HepG2 (cell line): ENCODE data around the gene DCAF7. TPM values are rescaled to one million over a fixed set of nuclear protein-coding genes. Genes with fewer than 3 reads are reported as not detected.
A peak's percentile ranks its signal among the peaks of the same experiment; 100 is the strongest.

Experiments
- ATAC-seq: fragments of 200-7000 bp; cut with Tn5 transposase; 3 replicates; pipeline ENCODE4 v1.9.1; 2020; ENCODE audit warnings: mild to moderate bottlenecking, moderate library complexity
- BruUV-seq: library from RNA; stranded (reverse); fragments of 400-500 nt; replicated peaks from 2 replicates; lab custom pipeline; 2021; lab: Mats Ljungman, UMichigan
- CTCF ChIA-PET: fragments of 300-600 bp; formaldehyde crosslinking; extraction: SDS; loops from one replicate; lab custom pipeline; 2021; ENCODE audit warnings: low total read pairs, inconsistent platforms, low intra/inter-chr PET ratio; lab: Yijun Ruan, JAX
- POLR2A ChIA-PET: fragments of 350-600 bp; sonication (Branson Sonifier 250); formaldehyde crosslinking; loops from one replicate; lab custom pipeline; 2020; ENCODE audit warnings: antibody characterized with exemption, inconsistent platforms; lab: Yijun Ruan, JAX
- DNase-seq: peaks from one replicate; pipeline ENCODE4 v3.0.0-alpha.2; 2015; ENCODE audit warnings: low spot score
- FAIRE-seq: peaks from 3 replicates; lab custom pipeline; 2011; peaks lifted over from hg19 to GRCh38; lab: Jason Lieb, UNC
- H2AFZ ChIP-seq: one replicate; pipeline ENCODE4 v1.6.1; 2011; ENCODE audit warnings: low read length, inconsistent platforms
- H3K27ac ChIP-seq: fragments of 300-600 bp; 3 replicates; pipeline ENCODE4 v1.8.0; 2011; ENCODE audit warnings: mixed run types, mild to moderate bottlenecking, mixed read lengths, low read length, inconsistent platforms; ENCODE audit not compliant: insufficient read depth; ENCODE audit errors: extremely low read length
- H3K27me3 ChIP-seq, 2 experiments: fragments of 200-600 bp in 1 of 2; 2 replicates in 1 of 2; 3 replicates in 1 of 2; pipeline versions ENCODE4 v1.6.0 to v1.8.0; 2011; ENCODE audit warnings: low read length in 2 of 2, mild to moderate bottlenecking in 2 of 2, moderate library complexity in 2 of 2, inconsistent platforms in 1 of 2; ENCODE audit not compliant: insufficient read depth in 2 of 2, control insufficient read depth in 1 of 2
- H3K36me3 ChIP-seq, 2 experiments: fragments of 200-600 bp in 1 of 2; replicated peaks in 1 of 2; 2 replicates in 1 of 2; 3 replicates in 1 of 2; pipeline versions ENCODE4 v1.5.1 to v1.8.0; 2011; ENCODE audit warnings: low read length in 2 of 2, inconsistent platforms in 1 of 2; ENCODE audit not compliant: insufficient read depth in 2 of 2, control insufficient read depth in 1 of 2
- H3K4me1 ChIP-seq: 2 replicates; pipeline ENCODE4 v1.5.1; 2012; ENCODE audit warnings: low read length, inconsistent platforms; ENCODE audit not compliant: insufficient read depth
- H3K4me2 ChIP-seq: 2 replicates; pipeline ENCODE4 v1.6.0; 2011; ENCODE audit warnings: low read depth, low read length, inconsistent platforms
- H3K4me3 ChIP-seq, 3 experiments: fragments of 200-600 bp in 1 of 3; sonication (generic), shearing (Covaris generic) in 1 of 3; replicated peaks in 1 of 3; 2 replicates each; pipeline ENCODE4 v1.5.1; 2011 to 2016; ENCODE audit warnings: low read length in 3 of 3, inconsistent platforms in 2 of 3, low read depth in 2 of 3, mild to moderate bottlenecking in 2 of 3, control low read depth in 1 of 3, mixed read lengths in 1 of 3; ENCODE audit not compliant: insufficient read depth in 1 of 3
- H3K79me2 ChIP-seq: one replicate; pipeline ENCODE4 v1.6.1; 2011; ENCODE audit warnings: low read length, inconsistent platforms; ENCODE audit not compliant: insufficient read depth
- H3K9ac ChIP-seq: 2 replicates; pipeline ENCODE4 v1.6.0; 2011; ENCODE audit warnings: mild to moderate bottlenecking, low read depth, low read length, inconsistent platforms; ENCODE audit not compliant: insufficient read depth
- H3K9me3 ChIP-seq: 2 replicates; pipeline ENCODE4 v1.5.1; 2012; ENCODE audit warnings: mild to moderate bottlenecking, low read length
- H4K20me1 ChIP-seq: 2 replicates; pipeline ENCODE4 v1.6.0; 2011; ENCODE audit warnings: inconsistent platforms, mild to moderate bottlenecking, low read length, moderate library complexity; ENCODE audit not compliant: insufficient read depth
- MXD4 ChIP-seq: IDR thresholded peaks from 2 replicates; pipeline ENCODE4 v1.6.1; 2016; ENCODE audit warnings: mild to moderate bottlenecking, missing biosample characterization, missing genetic modification reagents
- POLR2G ChIP-seq: fragments of 200-400 bp; formaldehyde crosslinking; IDR thresholded peaks from 2 replicates; pipeline ENCODE4 v1.6.1; 2018; ENCODE audit warnings: mild to moderate bottlenecking, low read depth, low read length, moderate library complexity
- RNF2 ChIP-seq: fragments of 450-650 bp; conservative IDR thresholded peaks from 2 replicates; pipeline ENCODE4 v1.6.1; 2016; ENCODE audit warnings: low read depth
- SIX1 ChIP-seq: sonication (generic); formaldehyde crosslinking; IDR thresholded peaks from 2 replicates; pipeline ENCODE4 v1.4.0; 2020; ENCODE audit warnings: missing genetic modification reagents, borderline replicate concordance
- TFDP2 ChIP-seq: sonication (generic); formaldehyde crosslinking; IDR thresholded peaks from 2 replicates; pipeline ENCODE4 v1.4.0; 2020; ENCODE audit warnings: missing genetic modification reagents
- ZHX2 ChIP-seq, 2 experiments: sonication (generic) in 1 of 2; formaldehyde crosslinking in 1 of 2; IDR thresholded peaks; 2 replicates each; pipeline versions ENCODE4 v1.6.1 to v1.9.0; 2014 to 2022; ENCODE audit warnings: antibody characterized with exemption in 1 of 2, borderline replicate concordance in 1 of 2, inconsistent platforms in 1 of 2, low read depth in 1 of 2, missing genetic modification reagents in 1 of 2
- ZNF143 ChIP-seq: sonication (generic); formaldehyde crosslinking; IDR thresholded peaks from 2 replicates; pipeline ENCODE4 v1.4.0; 2020; ENCODE audit warnings: missing genetic modification reagents
- ZNF484 ChIP-seq: sonication (generic); formaldehyde crosslinking; IDR thresholded peaks from 2 replicates; pipeline ENCODE4 v1.5.1; 2020; ENCODE audit warnings: mild to moderate bottlenecking, low read depth, missing genetic modification reagents, borderline replicate concordance
- ZNF616 ChIP-seq: sonication (generic); formaldehyde crosslinking; IDR thresholded peaks from 2 replicates; pipeline ENCODE4 v1.5.0; 2020; ENCODE audit warnings: low read depth, mild to moderate bottlenecking, missing genetic modification reagents
- ZNF660 ChIP-seq: sonication (generic); formaldehyde crosslinking; IDR thresholded peaks from 2 replicates; pipeline ENCODE4 v1.5.1; 2020; ENCODE audit warnings: mild to moderate bottlenecking, low read depth, missing genetic modification reagents, borderline replicate concordance
- ZNF891 ChIP-seq: sonication (generic); formaldehyde crosslinking; IDR thresholded peaks from 2 replicates; pipeline ENCODE4 v1.5.0; 2020; ENCODE audit warnings: mild to moderate bottlenecking, missing genetic modification reagents
- WGBS: methylation state at CpG from one replicate; pipeline ENCODE4 v1.1.6; 2017; ENCODE audit warnings: low lambda C conversion rate; 5-methylcytosine and 5-hydroxymethylcytosine counted together
- in situ Hi-C: cut with HindIII; loops from 2 replicates; pipeline ENCODE4 v1.10.0; 2017; ENCODE audit warnings: low pct_unique_long_range_greater_than_20kb; ENCODE audit not compliant: extremely low pct_ligation_motif_present
- intact Hi-C: fragments of 100-400 bp; cut with micrococcal nuclease; formaldehyde crosslinking; loops from one replicate; pipeline ENCODE4 v1.10.0; 2022; ENCODE audit not compliant: unreplicated experiment
- polyA plus RNA-seq, 8 experiments: library from polyadenylated mRNA; depleted of rRNA in 3 of 8; stranded (reverse) in 7 of 8; unstranded in 1 of 8; fragments of >200 nt; fragmentation: Illumina TruSeq in 4 of 8; extraction: Trizol in 4 of 8; gene quantifications; 2 replicates each; pipeline versions ENCODE4 v1.2.1 to v1.2.3, GENCODE V29; 2011 to 2016; ENCODE audit warnings: low read depth in 4 of 8, missing spikeins in 1 of 8, mixed read lengths in 1 of 8; ENCODE audit not compliant: insufficient read depth in 1 of 8
- total RNA-seq, 5 experiments: library from RNA; depleted of rRNA; stranded (reverse); fragments of >200 nt; fragmentation: Illumina TruSeq; extraction: Trizol; gene quantifications; 2 replicates each; pipeline ENCODE4 v1.2.3, GENCODE V29; 2016; ENCODE audit warnings: low read depth in 1 of 5
- TF ChIP-seq, protein P1 (sequence below): sonication (generic); formaldehyde crosslinking; IDR thresholded peaks from 2 replicates; pipeline ENCODE4 v1.4.0; 2020; ENCODE audit warnings: missing genetic modification reagents
- TF ChIP-seq, protein P2 (sequence below): sonication (generic); formaldehyde crosslinking; IDR thresholded peaks from 2 replicates; pipeline ENCODE4 v1.5.0; 2020; ENCODE audit warnings: mild to moderate bottlenecking, low read depth, missing genetic modification reagents, borderline replicate concordance

The DCAF7 gene
- total and polyA plus RNA-seq, 2 of the 13 experiments (the other 11 are each of a cell fraction or from before 2014, with no cell fraction given) = 55.2 to 73.4 TPM

GRCh38 chr17:63552211-63552610, 1.9 kb downstream of the DCAF7 start (continued):
- TF ChIP-seq, protein P1, sequence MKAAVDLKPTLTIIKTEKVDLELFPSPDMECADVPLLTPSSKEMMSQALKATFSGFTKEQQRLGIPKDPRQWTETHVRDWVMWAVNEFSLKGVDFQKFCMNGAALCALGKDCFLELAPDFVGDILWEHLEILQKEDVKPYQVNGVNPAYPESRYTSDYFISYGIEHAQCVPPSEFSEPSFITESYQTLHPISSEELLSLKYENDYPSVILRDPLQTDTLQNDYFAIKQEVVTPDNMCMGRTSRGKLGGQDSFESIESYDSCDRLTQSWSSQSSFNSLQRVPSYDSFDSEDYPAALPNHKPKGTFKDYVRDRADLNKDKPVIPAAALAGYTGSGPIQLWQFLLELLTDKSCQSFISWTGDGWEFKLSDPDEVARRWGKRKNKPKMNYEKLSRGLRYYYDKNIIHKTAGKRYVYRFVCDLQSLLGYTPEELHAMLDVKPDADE (CRISPR knock-in tag) = no peak

- H3K4me3 ChIP-seq = no peak overlapping the region
- no TSS peak for BruUV-seq
- peaks cover 34% of the 10 kb centered on the region for H3K4me1 ChIP-seq
- CTCF ChIA-PET = no interaction called here
- no peak overlapping the region for H3K27ac ChIP-seq
- no peaks in the 10 kb centered on the region; a peak in 1 of 5 replicates for H3K27me3 ChIP-seq
- H2AFZ ChIP-seq = no peak overlapping the region
- peaks cover 92% of the 10 kb centered on the region for H3K79me2 ChIP-seq
- FAIRE-seq = no peak
- intact Hi-C loops (no loop called here), in situ Hi-C loops (no loop called here)
- WGBS = 96% methylated on average over 7 of the region's 7 CpGs
- POLR2A ChIA-PET = no interaction called here
- peaks cover 57% of the 10 kb centered on the region for H4K20me1 ChIP-seq
- H3K36me3 ChIP-seq = peaks cover 0 to 5% of the 10 kb centered on the region in 2 experiments; a peak in 3 of 5 replicates
- peak overlapping the region; percentile 5; the same call in 1 of the 2 replicates for H3K4me2 ChIP-seq
- DNase-seq = no peak
- H3K9me3 ChIP-seq = no peaks in the 10 kb centered on the region
- no peak overlapping the region for H3K9ac ChIP-seq
- no peak for ATAC-seq
- no peak for TF ChIP-seq RNF2
- TF ChIP-seq TFDP2 = no peak
- TF ChIP-seq ZHX2 (IDR thresholded peaks at IDR 0.05; ENCODE audit: low read depth) = no peak
- TF ChIP-seq ZHX2 (CRISPR knock-in tag; IDR thresholded peaks at IDR 0.05; ENCODE audit: borderline replicate concordance) = no peak
- no peak for TF ChIP-seq ZNF143 (CRISPR knock-in tag)
- no peak for TF ChIP-seq ZNF484
- TF ChIP-seq POLR2G = no peak
- no peak for TF ChIP-seq ZNF891 (CRISPR knock-in tag)
- TF ChIP-seq SIX1 (CRISPR knock-in tag) = no peak
- TF ChIP-seq ZNF660 = no peak
- TF ChIP-seq MXD4 (CRISPR knock-in tag) = no peak
- no peak for TF ChIP-seq ZNF616
- TF ChIP-seq, protein P2, sequence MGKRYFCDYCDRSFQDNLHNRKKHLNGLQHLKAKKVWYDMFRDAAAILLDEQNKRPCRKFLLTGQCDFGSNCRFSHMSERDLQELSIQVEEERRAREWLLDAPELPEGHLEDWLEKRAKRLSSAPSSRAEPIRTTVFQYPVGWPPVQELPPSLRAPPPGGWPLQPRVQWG (CRISPR knock-in tag) = no peak
Measured at GRCh38 chr17:63555500-63556156, 5.4 kb downstream of the DCAF7 start.
